Esophagus (tissue), 2 donors: ENCODE results near the gene RSRC2. TPM values are rescaled to one million over a fixed set of nuclear protein-coding genes. Genes with fewer than 3 reads are reported as not detected.

Experiments used
- H3K27ac ChIP-seq, 2 donors: one replicate each; pipeline ENCODE4 v1.5.1; 2013; ENCODE audit warnings: low read depth in 2 of 2, mild to moderate bottlenecking in 2 of 2, inconsistent platforms in 1 of 2, low read length in 1 of 2, moderate library complexity in 1 of 2
- H3K27me3 ChIP-seq, 2 donors: one replicate each; pipeline ENCODE4 v1.6.1; 2013; ENCODE audit warnings: low read length in 2 of 2, control low read depth in 1 of 2, mild to moderate bottlenecking in 1 of 2; ENCODE audit not compliant: insufficient read depth in 2 of 2, control insufficient read depth in 1 of 2
- H3K36me3 ChIP-seq, 2 donors: one replicate each; pipeline ENCODE4 v1.6.1; 2013; ENCODE audit warnings: low read length in 1 of 2; ENCODE audit not compliant: control insufficient read depth in 2 of 2, insufficient read depth in 2 of 2
- H3K4me1 ChIP-seq, 2 donors: one replicate each; pipeline ENCODE4 v1.6.1; 2013; ENCODE audit warnings: low read length in 1 of 2; ENCODE audit not compliant: control insufficient read depth in 2 of 2, insufficient read depth in 2 of 2
- H3K4me3 ChIP-seq, 2 donors: one replicate each; pipeline ENCODE4 v1.5.1; 2013; ENCODE audit warnings: low read length in 2 of 2, mild to moderate bottlenecking in 2 of 2, low read depth in 1 of 2, moderate library complexity in 1 of 2
- H3K9me3 ChIP-seq, 2 donors: one replicate each; pipeline ENCODE4 v1.6.1; 2013; ENCODE audit warnings: mild to moderate bottlenecking in 2 of 2, low read depth in 1 of 2, low read length in 1 of 2, moderate library complexity in 1 of 2; ENCODE audit not compliant: control insufficient read depth in 2 of 2, insufficient read depth in 1 of 2
- WGBS, 2 donors: extraction: QIAGEN DNeasy Blood & Tissue Kit; methylation state at CpG; one replicate each; pipeline ENCODE4 v1.1.7; 2013; 5-methylcytosine and 5-hydroxymethylcytosine counted together
- polyA plus RNA-seq, 2 donors: library from polyadenylated mRNA; stranded (reverse); fragments of 200-250 nt; gene quantifications; one replicate each; pipeline ENCODE4 v1.2.3, GENCODE V29; 2013
- donor health status: healthy with polysubstance abuse.
- donor health status: Bipolar disorder and iron deficiency.

Gene RSRC2
- polyA plus RNA-seq, 2 donors = 44.0 to 49.8 TPM

GRCh38 chr12:122545855-122546254 lies 19.1 kb upstream of the RSRC2 start:
- Histone ChIP-seq H3K36me3 (peaks cover 0 to 5% of the 10 kb centered on the region in 2 donors), H3K4me3 (no peak overlapping the region), H3K27me3 (no peaks in the 10 kb centered on the region), H3K27ac (no peak overlapping the region), H3K4me1 (no peaks in the 10 kb centered on the region), H3K9me3 (no peaks in the 10 kb centered on the region)
- 95 to 99% methylated on average over 2 of the region's 2 CpGs for whole genome bisulfite sequencing, 2 donors

GRCh38 chr12:122544537-122544936 lies 17.8 kb upstream of the RSRC2 start:
- H3K27ac ChIP-seq = no peak overlapping the region
- no peaks in the 10 kb centered on the region for H3K9me3 ChIP-seq
- no peaks in the 10 kb centered on the region for H3K4me1 ChIP-seq
- peaks cover 0 to 5% of the 10 kb centered on the region in 2 donors for H3K36me3 ChIP-seq
- 87 to 88% methylated on average over 2 of the region's 2 CpGs for WGBS, 2 donors
- H3K4me3 ChIP-seq = no peak overlapping the region
- H3K27me3 ChIP-seq = no peaks in the 10 kb centered on the region

GRCh38 chr12:122538496-122538895 lies 11.8 kb upstream of the RSRC2 start:
- H3K9me3 ChIP-seq = no peaks in the 10 kb centered on the region
- no peaks in the 10 kb centered on the region for H3K4me1 ChIP-seq
- H3K27me3 ChIP-seq = no peaks in the 10 kb centered on the region
- H3K4me3 ChIP-seq = no peak overlapping the region
- 83 to 93% methylated on average over 5 of the region's 5 CpGs for WGBS, 2 donors
- no peak overlapping the region for H3K27ac ChIP-seq
- H3K36me3 ChIP-seq = peaks cover 2% of the 10 kb centered on the region in 2 donors

- Histone ChIP-seq H3K36me3 (peaks cover 2% of the 10 kb centered on the region in 2 donors), H3K27me3 (no peaks in the 10 kb centered on the region)
- 93 to 97% methylated on average over 4 of the region's 4 CpGs for WGBS, 2 donors
These were observed 10.3 kb upstream of the RSRC2 start for GRCh38 chr12:122537021-122537420.

GRCh38 chr12:122533856-122534255 lies 7.1 kb upstream of the RSRC2 start:
- Histone ChIP-seq H3K27ac (no peak overlapping the region), H3K27me3 (no peaks in the 10 kb centered on the region), H3K36me3 (peaks cover 2% of the 10 kb centered on the region in 2 donors), H3K4me3 (no peak overlapping the region), H3K4me1 (no peaks in the 10 kb centered on the region), H3K9me3 (no peaks in the 10 kb centered on the region)
- WGBS, 2 donors = 95 to 100% methylated on average over 2 of the region's 2 CpGs

More at GRCh38 chr12:122537021-122537420, 10.3 kb upstream of the RSRC2 start:
- H3K9me3 ChIP-seq = no peaks in the 10 kb centered on the region
- H3K4me1 ChIP-seq = no peaks in the 10 kb centered on the region
- no peak overlapping the region for H3K27ac ChIP-seq
- H3K4me3 ChIP-seq = no peak overlapping the region

- 97% methylated on average over 6 of the region's 6 CpGs for WGBS, 2 donors
- peaks cover 0 to 2% of the 10 kb centered on the region in 2 donors for H3K36me3 ChIP-seq
- no peaks in the 10 kb centered on the region for H3K9me3 ChIP-seq
- no peak overlapping the region for H3K4me3 ChIP-seq
- H3K27me3 ChIP-seq = no peaks in the 10 kb centered on the region
- no peak overlapping the region for H3K27ac ChIP-seq
- no peaks in the 10 kb centered on the region for H3K4me1 ChIP-seq
These were observed 2.3 kb upstream of the RSRC2 start for GRCh38 chr12:122528992-122529391.

GRCh38 chr12:122528582-122528981 lies 1.8 kb upstream of the RSRC2 start:
- whole genome bisulfite sequencing, 2 donors = 93 to 94% methylated on average over 7 of the region's 7 CpGs
- Histone ChIP-seq H3K4me3 (no peak overlapping the region), H3K27ac (no peak overlapping the region)

GRCh38 chr12:122527478-122527944 lies 775 bp upstream of the RSRC2 start:
- WGBS, 2 donors = 0% methylated on average over 21 of the region's 21 CpGs
- H3K27ac ChIP-seq = peak overlapping the region; percentile 49 to 84
- H3K9me3 ChIP-seq = no peaks in the 10 kb centered on the region
- H3K36me3 ChIP-seq = no peaks in the 10 kb centered on the region
- H3K4me3 ChIP-seq = peak overlapping the region; percentile 61 to 84
- H3K4me1 ChIP-seq = peaks cover 0 to 2% of the 10 kb centered on the region in 2 donors
- H3K27me3 ChIP-seq = no peaks in the 10 kb centered on the region

More at GRCh38 chr12:122528582-122528981, 1.8 kb upstream of the RSRC2 start:
- H3K27me3 ChIP-seq = no peaks in the 10 kb centered on the region
- no peaks in the 10 kb centered on the region for H3K9me3 ChIP-seq
- H3K4me1 ChIP-seq = no peaks in the 10 kb centered on the region
- H3K36me3 ChIP-seq = peaks cover 0 to 2% of the 10 kb centered on the region in 2 donors

GRCh38 chr12:122523846-122524718 lies 2.7 kb downstream of the RSRC2 start:
- WGBS, 2 donors = 9 to 14% methylated on average over 8 of the region's 8 CpGs
- peaks cover 4 to 8% of the 10 kb centered on the region in 2 donors for H3K36me3 ChIP-seq
- H3K4me1 ChIP-seq = peaks cover 0 to 2% of the 10 kb centered on the region in 2 donors
- H3K4me3 ChIP-seq = peak overlapping the region in 1 of 2 donors; percentile 40
- H3K27me3 ChIP-seq = no peaks in the 10 kb centered on the region
- no peaks in the 10 kb centered on the region for H3K9me3 ChIP-seq
- no peak overlapping the region for H3K27ac ChIP-seq
